NCI-H146 (cell line): ENCODE measurements around the gene L2HGDH.

ENCODE experiments used
- DNase-seq: peaks from one replicate; lab custom pipeline; 2025; lab: John Stamatoyannopoulos, UW

L2HGDH gene

GRCh38 chr14:50288146-50288545 lies 23.9 kb downstream of the L2HGDH start:
- DNase-seq: no peak

GRCh38 chr14:50285861-50286260 lies 26.2 kb downstream of the L2HGDH start:
- no peak for DNase-seq

- no peak for DNase-seq
Measured at GRCh38 chr14:50272498-50272897, 39.5 kb downstream of the L2HGDH start.

GRCh38 chr14:50270932-50271331 lies 41.1 kb downstream of the L2HGDH start:
- DNase-seq: no peak

- no peak for DNase-seq
Measured at GRCh38 chr14:50265029-50265428, 47.0 kb downstream of the L2HGDH start.

GRCh38 chr14:50263321-50263720 lies 48.7 kb downstream of the L2HGDH start:
- no peak for DNase-seq

GRCh38 chr14:50262865-50263264 lies 49.2 kb downstream of the L2HGDH start:
- no peak for DNase-seq

GRCh38 chr14:50260511-50260910 lies 51.5 kb downstream of the L2HGDH start:
- peak; percentile 36 for DNase-seq

- no peak for DNase-seq
Measured at GRCh38 chr14:50260072-50260471, 52.0 kb downstream of the L2HGDH start.

GRCh38 chr14:50257732-50258131 lies 54.3 kb downstream of the L2HGDH start:
- DNase-seq: no peak

GRCh38 chr14:50254248-50254647 lies 57.8 kb downstream of the L2HGDH start:
- DNase-seq: no peak

- no peak for DNase-seq
Measured at GRCh38 chr14:50249136-50249775, 62.8 kb downstream of the L2HGDH start.

GRCh38 chr14:50247245-50247644 lies 64.8 kb downstream of the L2HGDH start:
- DNase-seq: no peak

GRCh38 chr14:50242566-50243310 lies 69.3 kb downstream of the L2HGDH start:
- DNase-seq: no peak

GRCh38 chr14:50242096-50242495 lies 69.9 kb downstream of the L2HGDH start:
- no peak for DNase-seq

GRCh38 chr14:50237427-50237826 lies 74.6 kb downstream of the L2HGDH start:
- no peak for DNase-seq

GRCh38 chr14:50233951-50234250 lies 78.1 kb downstream of the L2HGDH start:
- no peak for DNase-seq

GRCh38 chr14:50233166-50233950 lies 78.7 kb downstream of the L2HGDH start:
- DNase-seq: peak; percentile 9

- peak; percentile 34 for DNase-seq
Measured at GRCh38 chr14:50232276-50232642, 79.8 kb downstream of the L2HGDH start.

- peak; percentile 90 for DNase-seq
Measured at GRCh38 chr14:50231475-50232275, 80.4 kb downstream of the L2HGDH start, which contains the start of gene SOS2. TSS of gene SOS2 (minus strand) at chr14:50231578. CDS start at chr14:50231283, 295 bp downstream.

- peak; percentile 61 for DNase-seq
Measured at GRCh38 chr14:50230701-50231474, 81.1 kb downstream of the L2HGDH start.

- DNase-seq: no peak
Measured at GRCh38 chr14:50230401-50230700, 81.7 kb downstream of the L2HGDH start.
